Spleen (tissue), 11 donors: ENCODE data around the gene JAML. TPM values are rescaled to one million over a fixed set of nuclear protein-coding genes. Genes with fewer than 3 reads are reported as not detected.

Experiments
- DNase-seq: peaks from one replicate; pipeline ENCODE4 v3.0.0-alpha.2; 2020
- H3K27ac ChIP-seq, 8 donors: fragments of 200-600 bp; sonication (generic) in 7 of 8; 1 replicate in 4 of 8; 2 replicates in 4 of 8; pipeline versions ENCODE4 v1.5.0 to v1.8.0; 2016 to 2021; ENCODE audit warnings: inconsistent platforms in 4 of 8, mild to moderate bottlenecking in 4 of 8, moderate library complexity in 1 of 8
- H3K27me3 ChIP-seq, 7 donors: fragments of 200-600 bp; sonication (generic) in 6 of 7; replicated peaks in 1 of 7; 1 replicate in 4 of 7; 2 replicates in 3 of 7; pipeline versions ENCODE4 v1.5.0 to v1.8.0; 2016 to 2021; ENCODE audit warnings: inconsistent platforms in 3 of 7, mild to moderate bottlenecking in 1 of 7
- H3K36me3 ChIP-seq, 6 donors: fragments of 200-600 bp; sonication (generic) in 5 of 6; 1 replicate in 4 of 6; 2 replicates in 2 of 6; pipeline versions ENCODE4 v1.5.0 to v1.8.0; 2016 to 2021; ENCODE audit warnings: inconsistent platforms in 2 of 6
- H3K4me1 ChIP-seq, 6 donors: fragments of 200-600 bp; sonication (generic) in 5 of 6; 1 replicate in 3 of 6; 2 replicates in 3 of 6; pipeline versions ENCODE4 v1.5.0 to v1.8.0; 2016 to 2021; ENCODE audit warnings: inconsistent platforms in 3 of 6
- H3K4me3 ChIP-seq, 8 donors: fragments of 200-600 bp; sonication (generic) in 7 of 8; 1 replicate in 4 of 8; 2 replicates in 4 of 8; pipeline versions ENCODE4 v1.5.0 to v1.8.0; 2016 to 2021; ENCODE audit warnings: inconsistent platforms in 4 of 8, mild to moderate bottlenecking in 4 of 8, moderate library complexity in 2 of 8
- H3K9me3 ChIP-seq, 8 donors: fragments of 200-600 bp; sonication (generic) in 7 of 8; 1 replicate in 4 of 8; 2 replicates in 4 of 8; pipeline versions ENCODE4 v1.5.0 to v1.8.0; 2016 to 2021; ENCODE audit warnings: inconsistent platforms in 4 of 8
- POLR2A ChIP-seq, 3 donors: fragments of 450-650 bp; IDR thresholded peaks; one replicate each; pipeline ENCODE4 v1.5.1; 2017; ENCODE audit warnings: antibody characterized with exemption in 3 of 3, mild to moderate bottlenecking in 1 of 3
- POLR2AphosphoS5 ChIP-seq, 3 donors: sonication (generic); formaldehyde crosslinking; IDR thresholded peaks; one replicate each; pipeline ENCODE4 v1.5.1; 2017; ENCODE audit warnings: antibody characterized with exemption in 3 of 3
- WGBS, 5 donors: extraction: QIAGEN DNeasy Blood & Tissue Kit in 3 of 5; methylation state at CpG; one replicate each; pipeline versions ENCODE4 v1.1.5 to v1.1.7; 2013 to 2018; 5-methylcytosine and 5-hydroxymethylcytosine counted together
- intact Hi-C: fragments of 100-400 bp; cut with DNase I; formaldehyde crosslinking; loops from one replicate; pipeline ENCODE4 v1.15.0; 2023; ENCODE audit warnings: low total_unique reads
- polyA plus RNA-seq, 3 donors: library from polyadenylated mRNA; stranded (reverse); fragments of 200-250 nt; gene quantifications; one replicate each; pipeline ENCODE4 v1.2.1, GENCODE V29; 2013
- total RNA-seq, 7 donors: library from RNA; depleted of rRNA in 3 of 7; stranded (reverse); fragments of >200 nt in 3 of 7; fragmentation: NEBNext Ultra II Directional in 4 of 7; extraction: Animal tissue kit (Norgen Biotek cat#: 25700) in 4 of 7; gene quantifications; one replicate each; pipeline versions ENCODE4 v1.1.0 to v1.2.1, GENCODE V29; 2016 to 2021
- TF ChIP-seq, protein P1 (sequence below), 11 experiments: fragments of 200-600 bp in 7 of 11; fragments of 450-650 bp in 4 of 11; sonication (generic) in 4 of 11; IDR thresholded peaks in 8 of 11; conservative IDR thresholded peaks in 3 of 11; 1 replicate in 7 of 11; 2 replicates in 4 of 11; pipeline versions ENCODE4 v1.4.0 to v1.8.0; 2016 to 2021; ENCODE audit warnings: antibody characterized with exemption in 11 of 11, inconsistent platforms in 4 of 11, mild to moderate bottlenecking in 1 of 11
- donor health status: healthy with polysubstance abuse.
- donor health status: DM: no; HTN: no; CAD: no; lungs with moderate emphysema.
- donor health status: DM: no; HTN: no; CAD: no.
- donor health status: Bipolar disorder and iron deficiency.
- donor health status: healthy.
- donor health status: DM: no; HTN: no; CAD: no.
- donor health status: DM: yes; HTN: yes; CAD: no.

Gene JAML
- total and polyA plus RNA-seq, 10 donors, result 18.2 to 180 (median 89.3) TPM

GRCh38 chr11:118156531-118157185 is 68.2 kb downstream of the JAML start:
- TF ChIP-seq POLR2AphosphoS5 (IDR thresholded peaks at IDR 0.05) (no peak), POLR2A (IDR thresholded peaks at IDR 0.05) (no peak)
- TF ChIP-seq, protein P1, sequence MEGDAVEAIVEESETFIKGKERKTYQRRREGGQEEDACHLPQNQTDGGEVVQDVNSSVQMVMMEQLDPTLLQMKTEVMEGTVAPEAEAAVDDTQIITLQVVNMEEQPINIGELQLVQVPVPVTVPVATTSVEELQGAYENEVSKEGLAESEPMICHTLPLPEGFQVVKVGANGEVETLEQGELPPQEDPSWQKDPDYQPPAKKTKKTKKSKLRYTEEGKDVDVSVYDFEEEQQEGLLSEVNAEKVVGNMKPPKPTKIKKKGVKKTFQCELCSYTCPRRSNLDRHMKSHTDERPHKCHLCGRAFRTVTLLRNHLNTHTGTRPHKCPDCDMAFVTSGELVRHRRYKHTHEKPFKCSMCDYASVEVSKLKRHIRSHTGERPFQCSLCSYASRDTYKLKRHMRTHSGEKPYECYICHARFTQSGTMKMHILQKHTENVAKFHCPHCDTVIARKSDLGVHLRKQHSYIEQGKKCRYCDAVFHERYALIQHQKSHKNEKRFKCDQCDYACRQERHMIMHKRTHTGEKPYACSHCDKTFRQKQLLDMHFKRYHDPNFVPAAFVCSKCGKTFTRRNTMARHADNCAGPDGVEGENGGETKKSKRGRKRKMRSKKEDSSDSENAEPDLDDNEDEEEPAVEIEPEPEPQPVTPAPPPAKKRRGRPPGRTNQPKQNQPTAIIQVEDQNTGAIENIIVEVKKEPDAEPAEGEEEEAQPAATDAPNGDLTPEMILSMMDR (IDR thresholded peaks at IDR 0.05 in 8 of 11, conservative IDR thresholded peaks at IDR 0.05 in 3 of 11), result no peak
- no peak for DNase-seq
- peaks cover 4 to 81% (median 59%) of the 10 kb centered on the region in 7 donors for H3K27me3 ChIP-seq

DNA sequence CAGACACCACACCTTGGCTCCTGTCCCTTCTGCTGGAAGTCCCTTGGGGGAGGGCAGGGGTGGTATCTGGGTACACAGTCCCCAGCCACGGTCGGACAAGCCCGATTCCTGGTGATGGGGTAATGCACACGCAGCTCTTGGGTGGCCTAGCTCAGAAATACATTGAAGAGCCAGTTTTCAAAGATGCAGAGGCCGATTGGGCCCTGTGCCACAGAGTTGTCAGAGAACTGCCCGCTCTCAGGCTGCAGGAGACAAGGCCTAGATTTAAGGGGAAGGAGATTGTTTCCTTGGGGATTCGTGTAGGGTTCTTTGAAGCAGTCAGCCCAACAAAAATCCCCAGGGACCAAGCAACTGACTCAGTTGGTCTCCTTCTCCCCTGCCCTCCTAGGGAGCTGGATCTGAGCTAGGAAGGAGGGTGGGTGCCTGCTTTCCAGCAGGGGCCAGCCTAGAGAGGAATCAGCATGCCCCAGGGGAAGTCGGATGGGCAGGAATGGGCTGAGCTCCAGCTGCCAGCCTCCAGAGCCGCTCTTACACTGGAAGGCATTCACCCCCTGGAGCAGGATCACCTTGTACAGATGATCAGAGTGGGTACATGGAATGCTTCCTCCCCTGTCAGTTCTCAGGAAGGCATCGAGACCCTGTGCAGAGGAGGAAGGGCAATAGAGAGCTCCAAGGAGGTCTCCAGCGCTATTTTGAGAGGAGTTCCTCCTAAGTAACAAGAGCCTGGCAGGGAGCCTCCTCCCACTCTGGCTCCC is 68.9 kb downstream of the JAML start:
- intact Hi-C loops, result no loop called here
- Histone ChIP-seq H3K4me3 (no peak overlapping the region), H3K27ac (no peak overlapping the region), H3K27me3 (peaks cover 4 to 88% (median 62%) of the 10 kb centered on the region in 7 donors), H3K9me3 (no peaks in the 10 kb centered on the region), H3K36me3 (no peaks in the 10 kb centered on the region), H3K4me1 (peaks cover 5 to 26% (median 14%) of the 10 kb centered on the region in 6 donors)
- no peak for DNase-seq
- no peak for TF ChIP-seq POLR2A (IDR thresholded peaks at IDR 0.05)
- TF ChIP-seq, protein P1 (IDR thresholded peaks at IDR 0.05 in 8 of 11, conservative IDR thresholded peaks at IDR 0.05 in 3 of 11), result no peak
- TF ChIP-seq POLR2AphosphoS5 (IDR thresholded peaks at IDR 0.05), result no peak
- WGBS, 5 donors, result 56 to 70% (median 66%) methylated on average over 7 to 11 of the region's 11 CpGs

More at GRCh38 chr11:118156531-118157185, 68.2 kb downstream of the JAML start:
- H3K27ac ChIP-seq, result no peak overlapping the region
- intact Hi-C loops, result no loop called here
- no peaks in the 10 kb centered on the region for H3K36me3 ChIP-seq
- WGBS, 5 donors, result 6 to 11% (median 9%) methylated on average over 21 of the region's 21 CpGs
- peaks cover 5 to 26% (median 14%) of the 10 kb centered on the region in 6 donors for H3K4me1 ChIP-seq
- no peaks in the 10 kb centered on the region for H3K9me3 ChIP-seq
- H3K4me3 ChIP-seq, result no peak overlapping the region

DNA sequence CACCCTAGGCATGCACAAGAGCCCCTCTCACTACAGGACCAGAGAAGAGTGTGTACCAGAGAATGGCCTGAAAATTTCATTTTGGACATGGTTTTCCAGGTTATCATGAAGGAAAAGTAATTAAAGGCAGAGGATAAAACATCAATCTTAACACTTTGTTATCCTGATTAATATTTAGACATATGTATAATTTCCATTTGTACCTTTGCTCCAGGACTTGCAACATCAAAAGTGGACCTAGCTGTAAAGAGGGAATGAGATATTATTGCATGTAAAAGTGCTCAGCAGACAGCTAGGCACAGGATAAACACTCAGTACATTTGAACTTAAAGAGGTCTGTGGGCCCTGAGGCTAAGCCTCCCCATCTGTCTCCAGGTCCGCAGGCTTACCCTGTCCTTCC is 70.2 kb downstream of the JAML start:
- intact Hi-C loops, result no loop called here
- Histone ChIP-seq H3K4me3 (no peak overlapping the region), H3K27ac (no peak overlapping the region), H3K9me3 (no peaks in the 10 kb centered on the region), H3K27me3 (peaks cover 4 to 93% (median 62%) of the 10 kb centered on the region in 7 donors), H3K4me1 (peaks cover 5 to 26% (median 14%) of the 10 kb centered on the region in 6 donors), H3K36me3 (no peaks in the 10 kb centered on the region)
- no peak for DNase-seq
- TF ChIP-seq POLR2A (IDR thresholded peaks at IDR 0.05), result no peak
- TF ChIP-seq, protein P1 (IDR thresholded peaks at IDR 0.05 in 8 of 11, conservative IDR thresholded peaks at IDR 0.05 in 3 of 11), result no peak
- no peak for TF ChIP-seq POLR2AphosphoS5 (IDR thresholded peaks at IDR 0.05)
- WGBS, 5 donors, result 73 to 100% (median 87%) methylated on average over 1 of the region's 1 CpG

DNA sequence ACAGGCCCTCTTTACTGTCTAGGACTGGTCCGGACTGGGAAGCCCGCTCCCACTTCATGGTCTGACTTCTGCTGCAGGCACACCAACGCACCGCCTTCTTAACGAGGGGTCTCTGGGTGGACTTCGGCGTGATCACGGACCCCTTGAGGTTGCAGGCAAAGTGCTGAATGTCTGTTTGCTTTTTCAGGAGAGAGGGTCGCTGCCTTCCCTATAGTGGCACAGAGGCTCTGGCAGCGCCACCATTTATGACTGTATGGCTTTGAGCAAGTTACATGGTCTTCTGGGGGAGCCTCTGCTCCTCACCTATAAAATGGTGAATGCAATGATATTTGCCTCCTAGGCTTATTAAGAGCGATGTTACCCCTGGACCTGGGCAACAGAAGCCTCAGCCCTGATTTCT is 70.8 kb downstream of the JAML start:
- WGBS, 5 donors, result 87 to 91% (median 88%) methylated on average over 11 of the region's 11 CpGs
- no peaks in the 10 kb centered on the region for H3K9me3 ChIP-seq
- peaks cover 5 to 26% (median 14%) of the 10 kb centered on the region in 6 donors for H3K4me1 ChIP-seq
- TF ChIP-seq, protein P1 (IDR thresholded peaks at IDR 0.05 in 8 of 11, conservative IDR thresholded peaks at IDR 0.05 in 3 of 11), result no peak
- TF ChIP-seq POLR2AphosphoS5 (IDR thresholded peaks at IDR 0.05) (no peak), POLR2A (IDR thresholded peaks at IDR 0.05) (no peak)
- H3K27me3 ChIP-seq, result peaks cover 4 to 95% (median 62%) of the 10 kb centered on the region in 7 donors
- H3K36me3 ChIP-seq, result no peaks in the 10 kb centered on the region
- DNase-seq, result no peak
- intact Hi-C loops, result no loop called here
- H3K4me3 ChIP-seq, result no peak overlapping the region
- H3K27ac ChIP-seq, result no peak overlapping the region
